GM12874 (cell line): ENCODE measurements around the gene P2RY6.

Experiments
- TF ChIP-seq, protein P1 (sequence below): IDR thresholded peaks from 2 replicates; pipeline ENCODE4 v1.5.1; 2011; ENCODE audit warnings: low read depth, mild to moderate bottlenecking, control low read depth, low read length, moderate library complexity; ENCODE audit not compliant: insufficient read depth

Gene P2RY6

DNA sequence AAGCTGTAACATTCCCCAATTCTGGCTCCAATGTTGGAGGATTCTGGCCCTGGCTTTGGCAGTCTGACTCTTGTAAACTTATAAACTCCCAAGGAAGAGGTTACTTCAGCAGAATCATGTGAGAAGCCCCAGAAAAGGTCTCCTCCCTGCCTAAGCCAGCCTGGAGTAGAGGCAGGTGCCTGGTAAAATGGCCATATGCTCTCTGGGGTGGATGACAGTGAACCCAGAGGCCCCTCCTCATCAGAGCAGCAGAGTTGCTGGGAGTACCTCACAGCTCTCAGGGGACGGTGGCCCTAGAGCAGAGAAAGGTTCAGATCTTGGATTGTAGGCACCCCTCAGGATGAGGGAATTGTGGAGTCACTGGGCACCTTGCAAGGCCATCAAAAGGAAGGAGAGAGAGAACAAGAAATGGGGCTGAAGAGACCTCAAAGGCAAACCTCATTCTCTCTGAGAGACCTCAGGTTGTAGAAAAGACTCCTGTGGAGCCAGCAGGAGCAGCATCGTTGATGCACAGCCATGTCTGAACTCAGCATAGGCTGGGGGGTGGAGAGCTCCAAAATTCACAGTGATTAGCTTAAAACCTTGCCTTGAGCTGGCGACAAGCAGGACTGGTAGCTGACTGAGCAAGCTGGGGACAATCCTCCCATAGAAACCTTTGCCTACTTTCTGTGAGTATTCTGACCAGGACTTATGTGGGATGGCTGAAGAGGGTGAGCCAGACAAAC is 4.9 kb upstream of the P2RY6 start:
- TF ChIP-seq, protein P1, sequence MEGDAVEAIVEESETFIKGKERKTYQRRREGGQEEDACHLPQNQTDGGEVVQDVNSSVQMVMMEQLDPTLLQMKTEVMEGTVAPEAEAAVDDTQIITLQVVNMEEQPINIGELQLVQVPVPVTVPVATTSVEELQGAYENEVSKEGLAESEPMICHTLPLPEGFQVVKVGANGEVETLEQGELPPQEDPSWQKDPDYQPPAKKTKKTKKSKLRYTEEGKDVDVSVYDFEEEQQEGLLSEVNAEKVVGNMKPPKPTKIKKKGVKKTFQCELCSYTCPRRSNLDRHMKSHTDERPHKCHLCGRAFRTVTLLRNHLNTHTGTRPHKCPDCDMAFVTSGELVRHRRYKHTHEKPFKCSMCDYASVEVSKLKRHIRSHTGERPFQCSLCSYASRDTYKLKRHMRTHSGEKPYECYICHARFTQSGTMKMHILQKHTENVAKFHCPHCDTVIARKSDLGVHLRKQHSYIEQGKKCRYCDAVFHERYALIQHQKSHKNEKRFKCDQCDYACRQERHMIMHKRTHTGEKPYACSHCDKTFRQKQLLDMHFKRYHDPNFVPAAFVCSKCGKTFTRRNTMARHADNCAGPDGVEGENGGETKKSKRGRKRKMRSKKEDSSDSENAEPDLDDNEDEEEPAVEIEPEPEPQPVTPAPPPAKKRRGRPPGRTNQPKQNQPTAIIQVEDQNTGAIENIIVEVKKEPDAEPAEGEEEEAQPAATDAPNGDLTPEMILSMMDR, result no peak

- TF ChIP-seq, protein P1, result no peak
Observed at GRCh38 chr11:73267906-73268540, 4.1 kb upstream of the P2RY6 start.

- TF ChIP-seq, protein P1, result no peak
Observed at GRCh38 chr11:73268671-73269271, 3.4 kb upstream of the P2RY6 start.

DNA sequence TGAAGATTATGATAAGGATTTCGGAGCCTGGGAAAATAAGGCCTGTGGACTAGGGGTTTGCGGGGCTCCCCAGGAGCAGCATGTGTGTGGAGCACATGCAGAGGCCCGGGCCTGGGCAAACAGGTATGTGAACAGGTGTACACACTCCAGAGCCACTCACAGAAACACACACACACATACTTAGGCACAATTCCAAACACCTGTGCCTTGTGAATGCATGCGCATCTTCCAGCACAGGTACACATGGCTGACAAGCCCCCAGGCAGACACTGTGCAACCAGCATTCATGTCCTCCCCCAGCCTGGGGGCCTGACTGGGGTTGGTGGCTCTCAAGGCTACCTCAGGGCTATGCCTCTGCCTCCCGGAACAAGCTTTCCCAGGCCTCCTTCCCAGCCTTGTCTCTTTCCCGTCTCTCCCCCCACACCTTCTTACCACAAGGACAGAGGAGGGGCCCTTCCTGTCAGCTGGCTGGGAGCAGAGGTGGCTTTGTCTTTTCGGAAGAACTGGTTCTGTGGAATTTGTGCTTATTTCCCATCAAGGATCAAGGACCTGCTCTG is 2.6 kb upstream of the P2RY6 start:
- TF ChIP-seq, protein P1, result no peak

- TF ChIP-seq, protein P1, result no peak
Observed at GRCh38 chr11:73270016-73270854, 1.9 kb upstream of the P2RY6 start.

- TF ChIP-seq, protein P1, result no peak
Observed at GRCh38 chr11:73270855-73271477, 1.2 kb upstream of the P2RY6 start.
